Heart left ventricle (tissue), 16 donors: ENCODE measurements around the gene CYBA. TPM values are rescaled to one million over a fixed set of nuclear protein-coding genes. Genes with fewer than 3 reads are reported as not detected.

Experiments
- ATAC-seq, 4 donors: fragments of 200-7000 bp; cut with Tn5 transposase; one replicate each; pipeline ENCODE4 v1.9.1; 2020 to 2022; ENCODE audit warnings: moderate library complexity in 4 of 4, mild to moderate bottlenecking in 3 of 4, moderate number of reproducible peaks in 1 of 4
- DNase-seq, 5 donors: peaks; one replicate each; pipeline ENCODE4 v3.0.0-alpha.2; 2020
- H3K27ac ChIP-seq, 12 donors: fragments of 200-600 bp; sonication (generic) in 4 of 12; one replicate each; pipeline versions ENCODE4 v1.5.0 to v1.8.0; 2016 to 2022; ENCODE audit warnings: mild to moderate bottlenecking in 2 of 12
- H3K27me3 ChIP-seq, 9 donors: fragments of 200-600 bp; sonication (generic) in 2 of 9; one replicate each; pipeline versions ENCODE4 v1.5.1 to v1.8.0; 2016 to 2022; ENCODE audit warnings: mild to moderate bottlenecking in 3 of 9
- H3K36me3 ChIP-seq, 9 donors: fragments of 200-600 bp; sonication (generic) in 2 of 9; one replicate each; pipeline versions ENCODE4 v1.5.0 to v1.8.0; 2018 to 2022; ENCODE audit warnings: mild to moderate bottlenecking in 2 of 9
- H3K4me1 ChIP-seq, 12 donors: fragments of 200-600 bp; sonication (generic) in 4 of 12; one replicate each; pipeline versions ENCODE4 v1.5.0 to v1.8.0; 2016 to 2022; ENCODE audit warnings: mild to moderate bottlenecking in 3 of 12
- H3K4me3 ChIP-seq, 12 donors: fragments of 200-600 bp; sonication (generic) in 4 of 12; one replicate each; pipeline versions ENCODE4 v1.5.0 to v1.8.0; 2017 to 2022; ENCODE audit warnings: mild to moderate bottlenecking in 9 of 12, moderate library complexity in 4 of 12
- H3K9me3 ChIP-seq, 12 donors: fragments of 200-600 bp; sonication (generic) in 4 of 12; one replicate each; pipeline versions ENCODE4 v1.5.0 to v1.8.0; 2016 to 2022; ENCODE audit warnings: mild to moderate bottlenecking in 1 of 12
- CTCF ChIP-seq, 12 donors: fragments of 200-600 bp; sonication (generic) in 4 of 12; IDR thresholded peaks; one replicate each; pipeline versions ENCODE4 v1.5.0 to v1.8.0; 2018 to 2022; ENCODE audit warnings: antibody characterized with exemption in 12 of 12, mild to moderate bottlenecking in 5 of 12
- POLR2A ChIP-seq, 2 donors: fragments of 450-650 bp; IDR thresholded peaks; one replicate each; pipeline ENCODE4 v1.6.1; 2017; ENCODE audit warnings: antibody characterized with exemption in 2 of 2, mild to moderate bottlenecking in 2 of 2, moderate library complexity in 2 of 2
- WGBS, 4 donors: extraction: QIAGEN DNeasy Blood & Tissue Kit in 2 of 4; methylation state at CpG; one replicate each; pipeline versions ENCODE4 v1.1.5 to v1.1.7; 2013 to 2018; 5-methylcytosine and 5-hydroxymethylcytosine counted together
- intact Hi-C, 10 donors: fragments of 100-400 bp; cut with DNase I; formaldehyde crosslinking; loops; one replicate each; pipeline versions ENCODE4 v1.11.1 to v1.14.2; 2022
- polyA plus RNA-seq, 2 donors: library from polyadenylated mRNA; stranded (reverse); fragments of 200-250 nt; gene quantifications; one replicate each; pipeline ENCODE4 v1.2.3, GENCODE V29; 2013
- total RNA-seq, 9 donors: library from RNA; depleted of rRNA in 2 of 9; stranded (reverse); fragments of >200 nt in 2 of 9; fragmentation: NEBNext Ultra II Directional in 3 of 9; extraction: Animal tissue kit (Norgen Biotek cat#: 25700) in 3 of 9; gene quantifications; one replicate each; pipeline versions ENCODE4 v1.1.0 to v1.2.4, GENCODE V29; 2016 to 2023
- donor health status: ischemic (EF 13 %, LVEDD 7.1; RV severe dilation, severe dysfunction).
- donor health status: healthy with polysubstance abuse.
- donor health status: DM: no; HTN: yes; CAD: no.
- donor health status: DM: no; HTN: no; CAD: no.
- donor health status: ischemic (EF 25% LVEDD 6.9; RV normal size, moderate dysfunction).
- donor health status: ischemic (EF 25% LVEDD 5.7; RV mildly dilated, moderate dysfunction).
- donor health status: healthy.
- donor health status: DM: yes; HTN: yes; CAD: no.
- donor health status: ischemic (EF 35%, LVEDD 5.7; RV mildly dilated, moderate dysfunction).
- donor health status: nonischemic (EF 11% LVEDD 7.7; RV severe dilation, severe dysfunction).
- donor health status: DM: yes; HTN: yes; CAD: no.
- donor health status: PGD.
- donor health status: ischemic (EF 29% LVEDD 5.4; RV normal size, mild dysfunction).
- donor health status: nonischemic (EF 23%, LVEDD 6.1; RV moderate dilation, normal function).

CYBA gene
- total and polyA plus RNA-seq, 11 donors, result 22.6 to 227 (median 46.5) TPM

- H3K4me1 ChIP-seq, result peaks cover 0 to 66% (median 36%) of the 10 kb centered on the region in 12 donors
- peak overlapping the region; percentile 69 to 86 (median 80) for H3K27ac ChIP-seq
- no peaks in the 10 kb centered on the region for H3K9me3 ChIP-seq
- ATAC-seq, result peak; percentile 86 to 96 (median 87)
- peak; percentile 88 to 93 (median 91) for DNase-seq
- peaks cover 0 to 62% (median 52%) of the 10 kb centered on the region in 9 donors for H3K36me3 ChIP-seq
- no peaks in the 10 kb centered on the region for H3K27me3 ChIP-seq
- 55 to 64% (median 57%) methylated on average over 13 to 14 of the region's 14 CpGs for WGBS, 4 donors
- intact Hi-C loops, result loop anchor here in 3 of 10 donors (5.0 to 10.0 kb wide), 2 partner anchors 53 to 106 kb away; partner anchors contain the start of genes CTU2 (in 2 of the 3), RNF166 (in 2 of the 3) and CYBA (in 1 of the 3)
- H3K4me3 ChIP-seq, result peak overlapping the region in 1 of 12 donors; percentile 17
- no peak for TF ChIP-seq CTCF (IDR thresholded peaks at IDR 0.05)
- peak in 1 of 2 donors; percentile 21 for TF ChIP-seq POLR2A (IDR thresholded peaks at IDR 0.05)
Measured at GRCh38 chr16:88599092-88599733, 51.6 kb downstream of the CYBA start.

- ATAC-seq (no peak), DNase-seq (peak in 1 of 5 donors; percentile 35)
- H3K4me1 ChIP-seq, result peaks cover 0 to 69% (median 39%) of the 10 kb centered on the region in 12 donors
- 90 to 92% (median 91%) methylated on average over 18 to 21 of the region's 21 CpGs for WGBS, 4 donors
- peak overlapping the region in 11 of 12 donors; percentile 60 to 86 (median 77) for H3K27ac ChIP-seq
- no peak for TF ChIP-seq CTCF (IDR thresholded peaks at IDR 0.05)
- no peak for TF ChIP-seq POLR2A (IDR thresholded peaks at IDR 0.05)
- H3K36me3 ChIP-seq, result peaks cover 0 to 65% (median 50%) of the 10 kb centered on the region in 9 donors
- H3K4me3 ChIP-seq, result no peak overlapping the region
- no peaks in the 10 kb centered on the region for H3K27me3 ChIP-seq
- intact Hi-C loops, result loop anchor here in 3 of 10 donors (5.0 to 10.0 kb wide), 2 partner anchors 54 to 107 kb away; partner anchors contain the start of genes CTU2 (in 2 of the 3), RNF166 (in 2 of the 3) and CYBA (in 1 of the 3)
- no peaks in the 10 kb centered on the region for H3K9me3 ChIP-seq
Measured at GRCh38 chr16:88597856-88598491, 52.9 kb downstream of the CYBA start.

- H3K27me3 ChIP-seq, result no peaks in the 10 kb centered on the region
- no peaks in the 10 kb centered on the region for H3K9me3 ChIP-seq
- TF ChIP-seq POLR2A (IDR thresholded peaks at IDR 0.05) (no peak), CTCF (IDR thresholded peaks at IDR 0.05) (no peak)
- H3K27ac ChIP-seq, result peak overlapping the region in 1 of 12 donors; percentile 73
- H3K4me3 ChIP-seq, result no peak overlapping the region
- peaks cover 0 to 81% (median 39%) of the 10 kb centered on the region in 12 donors for H3K4me1 ChIP-seq
- DNase-seq (peak in 2 of 5 donors; percentile 11 to 22), ATAC-seq (no peak)
- WGBS, 4 donors, result 78 to 90% (median 82%) methylated on average over 3 of the region's 3 CpGs
- peaks cover 0 to 52% (median 38%) of the 10 kb centered on the region in 9 donors for H3K36me3 ChIP-seq
- intact Hi-C loops, result loop anchor here in 3 of 10 donors (5.0 to 10.0 kb wide), 2 partner anchors 56 to 108 kb away; partner anchors contain the start of genes CTU2 (in 2 of the 3), RNF166 (in 2 of the 3) and CYBA (in 1 of the 3)
Measured at GRCh38 chr16:88596483-88596882, 54.4 kb downstream of the CYBA start.
